Upper lobe of left lung (tissue), 4 donors: Measurements from ENCODE around the gene IL17D.

ENCODE experiments used
- CTCF ChIP-seq, 6 experiments: fragments of 450-650 bp in 4 of 6; fragments of 200-600 bp in 2 of 6; sonication (generic) in 2 of 6; IDR thresholded peaks; one replicate each; pipeline ENCODE4 v1.5.1; 2016 to 2019; ENCODE audit warnings: antibody characterized with exemption in 6 of 6
- EP300 ChIP-seq, 4 donors: sonication (generic); formaldehyde crosslinking; IDR thresholded peaks; one replicate each; pipeline ENCODE4 v1.5.1; 2017; ENCODE audit warnings: antibody characterized with exemption in 4 of 4, control low read depth in 2 of 4
- POLR2A ChIP-seq, 4 donors: fragments of 450-650 bp; IDR thresholded peaks; one replicate each; pipeline ENCODE4 v1.5.1; 2016 to 2017; ENCODE audit warnings: antibody characterized with exemption in 4 of 4, mild to moderate bottlenecking in 2 of 4
- POLR2AphosphoS5 ChIP-seq, 2 donors: sonication (generic); formaldehyde crosslinking; IDR thresholded peaks; one replicate each; pipeline ENCODE4 v1.5.1; 2017; ENCODE audit warnings: antibody characterized with exemption in 2 of 2

DNA sequence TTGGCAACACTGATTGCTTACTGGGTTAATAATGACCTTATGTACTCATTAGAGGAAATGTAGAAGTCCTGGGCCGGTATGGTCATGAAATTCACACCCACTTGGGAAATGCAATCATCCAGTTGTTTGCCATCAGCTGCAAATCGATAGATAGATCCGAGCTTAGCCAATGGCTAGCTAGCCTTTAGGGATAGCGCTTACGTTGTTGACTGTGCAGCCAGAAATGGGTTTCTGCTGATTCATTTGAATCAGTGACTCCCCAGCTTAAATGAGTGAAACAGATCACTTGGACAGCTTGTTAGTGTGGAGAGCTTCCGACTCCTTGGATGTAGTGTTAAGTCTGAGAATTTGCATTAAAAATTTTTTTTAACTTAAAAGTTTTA, 11.8 kb downstream of the IL17D start:
- TF ChIP-seq EP300 (IDR thresholded peaks at IDR 0.05), result no peak
- no peak for TF ChIP-seq POLR2AphosphoS5 (IDR thresholded peaks at IDR 0.05)
- TF ChIP-seq CTCF (IDR thresholded peaks at IDR 0.05), result no peak
- no peak for TF ChIP-seq POLR2A (IDR thresholded peaks at IDR 0.05)
